GM19023 (cell line): ENCODE results near the gene ZFX.

Experiments used
- ATAC-seq: cut with Tn5 transposase; IDR thresholded peaks from one replicate; pipeline ENCODE4 v1.9.1; 2021; ENCODE audit warnings: mild to moderate bottlenecking, moderate library complexity; ENCODE audit not compliant: unreplicated experiment

Gene ZFX

GRCh38 chrX:24232796-24233195 lies 83.3 kb downstream of the ZFX start:
- ATAC-seq: no peak

- peak; percentile 67 for ATAC-seq
Measured at GRCh38 chrX:24235084-24235710, 85.7 kb downstream of the ZFX start.

- ATAC-seq: peak; percentile 29
Measured at GRCh38 chrX:24241822-24242648, 92.5 kb downstream of the ZFX start.

- peak; percentile 92 for ATAC-seq
Measured at GRCh38 chrX:24242649-24243175, 93.2 kb downstream of the ZFX start.

- peak; percentile 16 for ATAC-seq
Measured at GRCh38 chrX:24243188-24243587, 93.7 kb downstream of the ZFX start.

GRCh38 chrX:24243692-24244091 lies 94.2 kb downstream of the ZFX start:
- ATAC-seq: no peak

- ATAC-seq: no peak
Measured at GRCh38 chrX:24245202-24245601, 95.7 kb downstream of the ZFX start.

GRCh38 chrX:24248042-24248441 lies 98.5 kb downstream of the ZFX start:
- ATAC-seq: peak; percentile 59

- ATAC-seq: no peak
Measured at GRCh38 chrX:24253030-24253429, 103.5 kb downstream of the ZFX start.

- ATAC-seq: peak; percentile 76
Measured at GRCh38 chrX:24253469-24253868, 103.9 kb downstream of the ZFX start.

GRCh38 chrX:24257011-24257410 lies 107.5 kb downstream of the ZFX start:
- ATAC-seq: no peak

- ATAC-seq: no peak
Measured at GRCh38 chrX:24259544-24260240, 110.2 kb downstream of the ZFX start.

GRCh38 chrX:24260842-24261550 lies 111.5 kb downstream of the ZFX start:
- no peak for ATAC-seq

- ATAC-seq: no peak
Measured at GRCh38 chrX:24262309-24262708, 112.8 kb downstream of the ZFX start.

- ATAC-seq: no peak
Measured at GRCh38 chrX:24264383-24264782, 114.9 kb downstream of the ZFX start.
